SU-DHL-6 (cell line): ENCODE data around the gene NCOA3.

ENCODE experiments used
- EZH2phosphoT487 ChIP-seq: fragments of 200-600 bp; sonication (generic), shearing (Covaris generic); conservative IDR thresholded peaks from 2 replicates; pipeline ENCODE4 v1.6.1; 2018; ENCODE audit warnings: mild to moderate bottlenecking, antibody characterized with exemption, low read length, moderate library complexity, mixed read lengths
- TF ChIP-seq, protein P1 (sequence below): fragments of 200-600 bp; sonication (generic); IDR thresholded peaks from one replicate; pipeline ENCODE4 v1.5.1; 2017; ENCODE audit warnings: antibody characterized with exemption, mild to moderate bottlenecking, low read length, moderate library complexity; ENCODE audit not compliant: insufficient read depth, poor library complexity, severe bottlenecking

DNA sequence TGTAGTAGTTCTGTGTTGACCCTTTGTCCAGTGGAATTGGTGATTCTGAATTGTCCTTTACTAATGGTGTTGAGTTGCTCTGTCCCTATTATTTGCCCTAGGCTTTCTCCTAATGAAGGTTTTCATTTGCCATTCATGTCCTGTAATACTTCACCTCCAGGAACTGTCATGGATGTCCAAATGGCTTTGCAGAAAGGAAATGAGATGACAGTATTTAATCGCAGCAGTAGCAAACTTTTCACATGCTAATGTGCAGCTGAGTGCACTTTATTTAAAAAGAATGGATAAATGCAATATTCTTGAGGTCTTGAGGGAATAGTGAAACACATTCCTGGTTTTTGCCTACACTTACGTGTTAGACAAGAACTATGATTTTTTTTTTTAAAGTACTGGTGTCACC is 152.2 kb downstream of the NCOA3 start:
- TF ChIP-seq, protein P1, sequence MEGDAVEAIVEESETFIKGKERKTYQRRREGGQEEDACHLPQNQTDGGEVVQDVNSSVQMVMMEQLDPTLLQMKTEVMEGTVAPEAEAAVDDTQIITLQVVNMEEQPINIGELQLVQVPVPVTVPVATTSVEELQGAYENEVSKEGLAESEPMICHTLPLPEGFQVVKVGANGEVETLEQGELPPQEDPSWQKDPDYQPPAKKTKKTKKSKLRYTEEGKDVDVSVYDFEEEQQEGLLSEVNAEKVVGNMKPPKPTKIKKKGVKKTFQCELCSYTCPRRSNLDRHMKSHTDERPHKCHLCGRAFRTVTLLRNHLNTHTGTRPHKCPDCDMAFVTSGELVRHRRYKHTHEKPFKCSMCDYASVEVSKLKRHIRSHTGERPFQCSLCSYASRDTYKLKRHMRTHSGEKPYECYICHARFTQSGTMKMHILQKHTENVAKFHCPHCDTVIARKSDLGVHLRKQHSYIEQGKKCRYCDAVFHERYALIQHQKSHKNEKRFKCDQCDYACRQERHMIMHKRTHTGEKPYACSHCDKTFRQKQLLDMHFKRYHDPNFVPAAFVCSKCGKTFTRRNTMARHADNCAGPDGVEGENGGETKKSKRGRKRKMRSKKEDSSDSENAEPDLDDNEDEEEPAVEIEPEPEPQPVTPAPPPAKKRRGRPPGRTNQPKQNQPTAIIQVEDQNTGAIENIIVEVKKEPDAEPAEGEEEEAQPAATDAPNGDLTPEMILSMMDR, result no peak
- no peak for TF ChIP-seq EZH2phosphoT487
